NCI-H128 (cell line): ENCODE measurements around the gene BAIAP3.
A peak's percentile ranks its signal among the peaks of the same experiment; 100 is the strongest.
"Not testable (repeated sequence)": the region's sequence is repeated elsewhere in the genome, so short reads cannot be mapped to it uniquely, and the experiment has no call there.

Experiments used
- DNase-seq: peaks from one replicate; lab custom pipeline; 2025; ENCODE audit not compliant: unreplicated experiment; lab: John Stamatoyannopoulos, UW

The BAIAP3 gene

DNA sequence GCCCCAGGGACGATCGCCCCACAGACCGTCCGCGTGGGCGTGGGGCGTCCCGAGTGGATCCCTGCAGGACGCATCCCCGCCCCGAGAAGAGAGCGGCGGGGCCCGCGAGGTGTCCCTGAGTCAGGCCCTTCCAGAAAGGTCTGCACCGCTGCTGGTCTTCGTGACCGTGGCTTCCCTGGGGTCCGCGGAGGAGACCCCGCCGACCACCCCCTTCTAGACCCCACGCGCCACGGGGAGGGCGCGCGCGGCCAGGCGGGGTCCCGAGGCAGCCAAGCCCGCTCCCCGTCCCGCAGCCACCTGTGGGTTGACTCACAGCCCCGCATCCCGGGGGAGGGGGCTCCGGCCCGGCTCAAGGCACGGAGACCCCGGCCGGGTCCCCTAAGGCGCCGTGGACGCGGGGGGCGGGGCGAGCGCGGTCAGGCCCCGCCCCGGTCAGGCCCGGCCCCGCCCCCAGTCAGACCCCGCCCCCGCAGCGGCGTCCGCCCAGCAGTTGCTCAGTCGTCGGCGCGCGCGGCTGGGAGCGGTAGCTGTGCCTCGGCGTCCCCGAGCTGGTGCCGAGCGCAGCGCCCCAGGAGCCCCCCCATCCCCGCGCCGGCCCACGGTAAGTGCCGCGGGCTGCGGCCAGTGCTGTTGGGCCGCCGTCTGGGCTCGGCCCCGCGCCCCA is at the start of gene BAIAP3:
Gene BAIAP3 (plus strand): TSS at position 497 of the 664 bp plus-strand sequence. CDS start 4,905 bp downstream, outside the sequence.
- DNase-seq = no peak

- DNase-seq = no peak
These were observed 49.3 kb upstream of the BAIAP3 start for GRCh38 chr16:1283996-1284616.

GRCh38 chr16:1285669-1286512 is 47.6 kb upstream of the BAIAP3 start:
- DNase-seq = no peak

- no peak for DNase-seq
These were observed 46.8 kb upstream of the BAIAP3 start for GRCh38 chr16:1286513-1287094.

- DNase-seq = no peak
These were observed 45.3 kb upstream of the BAIAP3 start for GRCh38 chr16:1287982-1288670.

DNA sequence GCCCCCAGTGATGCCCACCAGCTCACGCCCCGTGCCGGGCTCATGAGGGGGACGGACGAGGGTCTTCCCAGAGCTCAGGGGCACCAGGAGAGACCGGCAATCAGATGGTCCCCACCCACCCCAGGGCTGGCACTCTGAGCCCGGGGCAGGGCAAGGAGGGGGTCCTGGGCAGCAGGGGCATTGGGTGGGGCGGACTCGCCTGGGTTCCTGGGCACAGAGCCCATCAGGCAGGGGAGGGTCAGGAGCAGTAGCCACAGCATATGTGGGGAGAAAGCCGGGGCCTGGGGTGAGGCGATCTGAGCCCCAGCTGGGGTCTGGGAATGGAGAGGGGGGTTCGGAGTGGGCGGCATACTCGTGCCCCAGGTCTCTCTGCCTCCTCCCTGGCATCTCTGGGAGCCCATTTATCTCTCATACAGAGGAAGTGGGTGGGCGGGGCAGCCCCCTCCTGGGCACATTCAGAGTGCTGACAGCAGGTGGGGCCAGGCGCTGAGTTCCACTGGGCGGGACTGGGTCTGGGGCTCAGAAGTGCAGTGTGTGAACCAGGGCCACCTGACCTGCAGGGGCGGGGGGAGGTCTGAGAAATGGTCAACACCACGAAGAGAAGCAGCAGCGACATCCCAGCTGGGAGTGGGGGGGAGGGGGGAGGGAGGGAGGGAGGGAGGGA is 44.5 kb upstream of the BAIAP3 start:
- no peak for DNase-seq

DNA sequence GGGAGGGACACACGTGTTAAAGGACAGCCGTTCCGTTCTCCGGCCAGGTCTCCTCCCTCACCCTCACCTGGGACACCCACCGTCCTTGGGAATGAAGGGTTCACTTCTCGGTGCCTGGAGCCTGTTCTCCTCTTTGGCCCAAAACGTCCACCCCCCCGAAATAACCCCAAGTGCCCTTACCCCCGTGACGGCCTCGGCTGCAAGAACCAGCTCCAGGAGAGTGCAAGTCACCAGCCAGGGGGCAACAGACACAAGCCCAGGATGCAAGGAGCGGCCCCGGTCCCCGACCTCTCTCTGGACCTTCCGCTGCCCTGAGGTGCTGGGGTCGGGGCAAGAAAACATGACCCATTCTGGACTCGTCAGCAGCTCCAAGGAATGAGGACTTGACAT is 44.0 kb upstream of the BAIAP3 start:
- no peak for DNase-seq

- no peak for DNase-seq
These were observed 43.4 kb upstream of the BAIAP3 start for GRCh38 chr16:1290063-1290501.

- no peak for DNase-seq
These were observed 42.4 kb upstream of the BAIAP3 start for GRCh38 chr16:1290860-1291575.

DNA sequence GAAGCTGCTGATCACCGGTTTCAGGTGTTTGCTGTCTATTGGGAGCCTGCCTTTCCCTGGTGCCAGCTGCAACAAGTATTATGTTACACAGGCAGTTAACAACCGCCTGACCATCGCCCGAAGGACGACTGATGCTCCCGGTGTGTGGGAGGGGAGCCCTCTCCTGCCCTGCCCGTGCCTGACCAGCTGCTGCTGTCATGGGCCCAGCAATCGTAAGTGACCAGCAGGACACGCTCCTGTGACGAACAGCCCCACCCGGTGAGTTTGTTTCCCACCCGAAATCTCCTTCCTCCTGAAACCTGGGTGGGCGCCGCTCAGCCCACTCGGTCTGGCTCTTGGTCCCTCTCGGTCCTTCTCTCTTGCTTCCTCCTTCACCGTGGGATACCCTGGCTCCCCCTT is 41.9 kb upstream of the BAIAP3 start:
- DNase-seq = peak; percentile 36

DNA sequence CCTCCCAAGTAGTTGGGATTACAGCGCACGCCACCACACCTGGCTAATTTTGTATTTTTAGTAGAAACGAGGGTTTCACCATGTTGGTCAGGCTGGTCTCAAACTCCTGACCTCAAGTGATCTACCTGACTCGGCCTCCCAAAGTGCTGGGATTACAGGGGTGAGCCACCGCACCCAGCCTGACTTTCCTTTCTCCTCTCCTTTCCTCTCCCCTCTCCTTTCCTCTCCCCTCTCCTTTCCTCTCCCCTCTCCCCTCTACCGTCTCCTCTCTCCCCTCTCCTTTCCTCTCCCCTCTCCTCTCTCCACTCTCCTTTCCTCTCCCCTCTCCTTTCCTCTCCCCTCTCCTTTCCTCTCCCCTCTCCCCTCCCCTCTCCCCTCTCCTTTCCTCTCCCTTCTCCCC is 41.2 kb upstream of the BAIAP3 start:
- not testable (repeated sequence) for DNase-seq

GRCh38 chr16:1292808-1293207 is 40.6 kb upstream of the BAIAP3 start:
- not testable (repeated sequence) for DNase-seq

GRCh38 chr16:1293921-1294656 is 39.4 kb upstream of the BAIAP3 start:
- DNase-seq = no peak

- no peak for DNase-seq
These were observed 38.0 kb upstream of the BAIAP3 start for GRCh38 chr16:1295465-1295864.

DNA sequence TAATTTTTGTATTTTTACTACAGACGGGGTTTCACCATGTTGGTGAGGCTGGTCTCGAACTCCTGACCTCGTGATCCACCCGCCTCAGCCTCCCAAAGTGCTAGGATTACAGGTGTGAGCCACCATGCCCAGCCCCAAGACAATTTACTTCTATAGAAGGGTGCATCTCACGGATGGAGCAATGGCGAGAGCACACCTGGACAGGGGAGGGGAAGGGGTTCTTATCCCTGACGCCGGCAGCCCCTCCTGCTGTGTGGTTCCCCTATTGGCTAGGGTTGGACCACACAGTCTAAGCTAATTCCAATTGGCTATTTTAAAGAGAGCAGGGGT is 36.8 kb upstream of the BAIAP3 start:
- not testable (repeated sequence) for DNase-seq

DNA sequence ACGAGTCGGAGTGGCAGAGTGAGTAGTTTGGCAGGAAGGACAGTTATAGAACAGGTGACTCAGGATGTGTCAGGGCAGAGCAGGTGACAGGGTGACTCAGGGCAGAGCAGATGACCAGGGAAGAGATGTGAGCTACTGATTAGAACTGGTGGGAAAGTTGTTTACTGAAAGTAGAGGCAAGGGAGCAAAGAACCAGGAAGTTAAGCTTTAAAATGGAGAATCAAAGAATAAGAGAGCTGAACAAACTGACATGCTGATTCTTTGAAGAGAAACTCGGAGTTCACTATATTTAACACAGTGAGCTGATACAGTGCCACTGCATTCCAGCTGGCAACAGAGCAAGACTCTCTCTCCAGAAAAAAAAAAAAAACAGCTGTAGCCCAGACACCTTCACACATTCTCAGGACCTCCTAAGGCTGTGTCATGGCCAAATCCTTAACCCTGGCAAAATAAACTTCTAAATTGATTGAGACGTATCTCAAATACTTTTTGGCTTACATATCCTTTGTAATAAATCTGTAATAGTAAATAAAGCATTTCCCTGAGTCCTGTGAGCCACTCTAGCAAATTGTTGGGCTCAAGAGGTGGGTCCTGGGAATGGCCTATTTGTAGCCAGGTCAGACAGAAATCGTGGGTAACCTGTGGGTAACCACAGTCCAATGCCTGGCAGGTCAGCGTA is 36.3 kb upstream of the BAIAP3 start:
- no peak for DNase-seq

DNA sequence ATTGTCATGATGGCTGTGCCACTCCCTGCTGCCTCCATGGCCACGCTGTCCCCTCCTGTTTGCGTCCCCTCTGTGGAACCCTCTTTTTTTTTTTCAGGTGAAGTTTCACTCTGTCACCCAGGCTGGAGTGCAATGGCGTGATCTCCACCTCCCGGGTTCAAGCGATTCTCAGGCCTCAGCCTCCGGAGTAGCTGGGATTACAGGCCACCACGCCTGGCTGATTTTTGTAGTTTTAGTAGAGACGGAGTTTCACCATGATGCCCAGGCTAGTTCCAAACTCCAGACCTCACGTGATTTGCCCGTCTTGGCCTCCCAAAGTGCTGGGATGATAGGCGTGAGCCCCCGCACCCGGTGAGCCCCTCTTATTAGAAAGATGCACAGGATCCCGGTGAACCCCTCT is 35.0 kb upstream of the BAIAP3 start:
- no peak for DNase-seq

GRCh38 chr16:1299012-1299867 is 34.2 kb upstream of the BAIAP3 start:
- no peak for DNase-seq
